ENCODE measurements around the gene SAMMSON.

GRCh38 chr3:70071138-70071537 lies 71.6 kb downstream of the SAMMSON start:
- TF ChIP-seq CTCF (IDR thresholded peaks at IDR 0.05) (no peak), EZH2 (IDR thresholded peaks at IDR 0.05; ENCODE audit: borderline replicate concordance, insufficient read depth, low read depth, low read length, poor library complexity, severe bottlenecking) (no peak)
